Suprapubic skin (tissue), 4 donors: ENCODE measurements around the gene PUSL1. TPM values are rescaled to one million over a fixed set of nuclear protein-coding genes. Genes with fewer than 3 reads are reported as not detected.

Experiments
- DNase-seq, 2 donors: peaks; one replicate each; pipeline ENCODE4 v3.0.0-alpha.2; 2019; ENCODE audit warnings: low spot score in 2 of 2
- H3K27ac ChIP-seq: fragments of 200-600 bp; sonication (generic); one replicate; pipeline ENCODE4 v1.5.1; 2019
- H3K27me3 ChIP-seq: fragments of 200-600 bp; sonication (generic); one replicate; pipeline ENCODE4 v1.5.1; 2019
- H3K36me3 ChIP-seq: fragments of 200-600 bp; sonication (generic); one replicate; pipeline ENCODE4 v1.5.1; 2019
- H3K4me1 ChIP-seq: fragments of 200-600 bp; sonication (generic); one replicate; pipeline ENCODE4 v1.5.1; 2019
- H3K4me3 ChIP-seq: fragments of 200-600 bp; sonication (generic); one replicate; pipeline ENCODE4 v1.5.1; 2019; ENCODE audit warnings: mild to moderate bottlenecking
- H3K9me3 ChIP-seq: fragments of 200-600 bp; sonication (generic); one replicate; pipeline ENCODE4 v1.5.1; 2019
- CTCF ChIP-seq, 2 donors: fragments of 200-600 bp in 1 of 2; fragments of 450-650 bp in 1 of 2; sonication (generic) in 1 of 2; IDR thresholded peaks; one replicate each; pipeline ENCODE4 v1.5.1; 2016 to 2019; ENCODE audit warnings: antibody characterized with exemption in 2 of 2, mild to moderate bottlenecking in 1 of 2, moderate library complexity in 1 of 2
- EP300 ChIP-seq: sonication (generic); formaldehyde crosslinking; IDR thresholded peaks from one replicate; pipeline ENCODE4 v1.6.1; 2017; ENCODE audit warnings: antibody characterized with exemption
- POLR2A ChIP-seq, 2 donors: fragments of 450-650 bp; IDR thresholded peaks; one replicate each; pipeline ENCODE4 v1.6.1; 2017; ENCODE audit warnings: antibody characterized with exemption in 2 of 2, mild to moderate bottlenecking in 2 of 2, moderate library complexity in 2 of 2
- POLR2AphosphoS5 ChIP-seq, 3 donors: sonication (generic); formaldehyde crosslinking; IDR thresholded peaks; one replicate each; pipeline ENCODE4 v1.6.1; 2017; ENCODE audit warnings: antibody characterized with exemption in 3 of 3
- WGBS: methylation state at CpG from one replicate; pipeline ENCODE4 v1.1.5; 2018; 5-methylcytosine and 5-hydroxymethylcytosine counted together
- total RNA-seq, 4 donors: library from RNA; depleted of rRNA; stranded (reverse); fragments of >200 nt; gene quantifications; one replicate each; pipeline ENCODE4 v1.1.0, GENCODE V29; 2016

PUSL1 gene
- total RNA-seq, 4 donors from 2014 or later: 16.9 to 56.4 (median 36.4) TPM

- H3K4me3 ChIP-seq: peak overlapping the region; percentile 65
- TF ChIP-seq EP300 (no peak), CTCF (IDR thresholded peaks at IDR 0.05) (no peak), POLR2AphosphoS5 (IDR thresholded peaks at IDR 0.05) (no peak), POLR2A (IDR thresholded peaks at IDR 0.05) (no peak)
- peaks cover 81% of the 10 kb centered on the region for H3K4me1 ChIP-seq
- H3K27ac ChIP-seq: peak overlapping the region; percentile 93
- DNase-seq: no peak
- no peaks in the 10 kb centered on the region for H3K9me3 ChIP-seq
- 22% methylated on average over 18 of the region's 27 CpGs for WGBS
- H3K27me3 ChIP-seq: no peaks in the 10 kb centered on the region
- peaks cover 12% of the 10 kb centered on the region for H3K36me3 ChIP-seq
Observed at GRCh38 chr1:1306661-1307260, 1.6 kb upstream of the PUSL1 start.

- under 1% methylated on average over 23 of the region's 83 CpGs for WGBS
- no peak for DNase-seq
- H3K4me1 ChIP-seq: peaks cover 75% of the 10 kb centered on the region
- H3K4me3 ChIP-seq: peak overlapping the region; percentile 65
- H3K36me3 ChIP-seq: peaks cover 18% of the 10 kb centered on the region
- peak overlapping the region; percentile 93 for H3K27ac ChIP-seq
- TF ChIP-seq POLR2A (IDR thresholded peaks at IDR 0.05) (peak in 1 of 2 donors; percentile 26), EP300 (no peak), POLR2AphosphoS5 (IDR thresholded peaks at IDR 0.05) (no peak), CTCF (IDR thresholded peaks at IDR 0.05) (no peak)
- no peaks in the 10 kb centered on the region for H3K9me3 ChIP-seq
- H3K27me3 ChIP-seq: no peaks in the 10 kb centered on the region
Observed at GRCh38 chr1:1307261-1307922, 1.0 kb upstream of the PUSL1 start.

DNA sequence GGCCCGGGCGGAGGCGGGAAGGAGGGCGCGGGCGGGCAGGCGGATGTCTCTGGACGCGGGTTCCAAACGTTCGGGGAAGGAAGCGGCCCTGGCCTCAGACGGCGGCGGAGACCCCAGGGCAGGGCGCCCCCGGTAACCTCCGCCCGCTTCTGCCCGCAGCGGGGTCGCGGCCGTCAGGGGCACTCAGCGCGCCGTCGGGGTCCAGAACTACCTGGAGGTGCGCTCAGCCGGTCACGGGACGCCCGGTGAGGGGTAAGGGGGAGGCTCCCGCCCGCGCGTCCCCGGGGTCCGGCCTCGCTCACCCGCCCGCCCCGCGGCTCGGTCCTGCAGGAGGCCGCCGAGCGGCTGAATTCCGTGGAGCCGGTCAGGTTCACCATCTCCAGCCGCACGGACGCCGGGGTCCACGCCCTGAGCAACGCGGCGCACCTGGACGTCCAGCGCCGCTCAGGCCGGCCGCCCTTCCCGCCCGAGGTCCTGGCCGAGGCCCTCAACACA is 406 bp downstream of the PUSL1 start:
- Histone ChIP-seq H3K9me3 (no peaks in the 10 kb centered on the region), H3K27me3 (no peaks in the 10 kb centered on the region), H3K4me1 (peaks cover 61% of the 10 kb centered on the region), H3K4me3 (peak overlapping the region; percentile 65), H3K27ac (peak overlapping the region; percentile 93), H3K36me3 (peaks cover 32% of the 10 kb centered on the region)
- WGBS: 3% methylated on average over 14 of the region's 66 CpGs
- TF ChIP-seq POLR2AphosphoS5 (IDR thresholded peaks at IDR 0.05) (no peak), POLR2A (IDR thresholded peaks at IDR 0.05) (no peak), CTCF (IDR thresholded peaks at IDR 0.05) (no peak), EP300 (no peak)
- no peak for DNase-seq

DNA sequence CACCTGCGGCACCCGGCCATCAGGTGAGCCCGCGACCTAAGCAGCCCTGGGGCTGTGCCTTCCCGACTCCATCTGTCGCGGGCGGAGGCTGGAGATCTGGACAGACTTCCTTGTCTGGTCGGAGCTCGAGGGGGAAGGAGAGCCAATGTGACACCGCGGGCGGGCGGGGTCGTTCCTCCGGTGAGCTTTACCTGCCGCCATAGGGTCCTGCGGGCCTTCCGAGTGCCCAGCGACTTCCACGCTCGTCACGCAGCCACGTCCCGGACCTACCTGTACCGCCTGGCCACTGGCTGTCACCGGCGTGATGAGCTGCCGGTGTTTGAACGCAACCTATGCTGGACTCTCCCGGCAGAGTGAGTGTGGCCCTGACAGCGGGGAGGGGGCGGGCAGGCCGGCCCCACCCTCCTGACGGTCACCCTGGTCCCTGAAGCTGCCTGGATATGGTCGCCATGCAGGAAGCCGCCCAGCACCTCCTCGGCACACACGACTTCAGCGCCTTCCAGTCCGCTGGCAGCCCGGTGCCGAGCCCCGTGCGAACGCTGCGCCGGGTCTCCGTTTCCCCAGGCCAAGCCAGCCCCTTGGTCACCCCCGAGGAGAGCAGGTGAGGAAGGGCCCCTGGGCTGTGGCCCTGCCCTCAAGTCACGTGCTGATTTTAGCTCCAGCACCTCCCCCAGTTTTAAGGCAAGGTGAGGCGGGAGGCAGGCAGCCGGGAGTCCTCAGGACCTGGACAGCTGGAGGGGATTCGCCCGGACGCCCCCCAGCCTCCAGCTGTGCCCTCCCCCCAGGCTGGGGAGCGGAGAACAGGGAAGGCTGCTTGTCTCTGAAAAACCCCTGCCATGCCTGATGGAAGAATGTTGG is 1.1 kb downstream of the PUSL1 start:
- 58% methylated on average over 18 of the region's 57 CpGs for WGBS
- no peak for DNase-seq
- TF ChIP-seq POLR2A (IDR thresholded peaks at IDR 0.05) (no peak), POLR2AphosphoS5 (IDR thresholded peaks at IDR 0.05) (peak in 1 of 3 donors; percentile 7), EP300 (no peak), CTCF (IDR thresholded peaks at IDR 0.05) (no peak)
- Histone ChIP-seq H3K27me3 (no peaks in the 10 kb centered on the region), H3K27ac (peak overlapping the region; percentile 93), H3K4me1 (peaks cover 54% of the 10 kb centered on the region), H3K9me3 (no peaks in the 10 kb centered on the region), H3K4me3 (peak overlapping the region; percentile 65), H3K36me3 (peaks cover 39% of the 10 kb centered on the region)

DNA sequence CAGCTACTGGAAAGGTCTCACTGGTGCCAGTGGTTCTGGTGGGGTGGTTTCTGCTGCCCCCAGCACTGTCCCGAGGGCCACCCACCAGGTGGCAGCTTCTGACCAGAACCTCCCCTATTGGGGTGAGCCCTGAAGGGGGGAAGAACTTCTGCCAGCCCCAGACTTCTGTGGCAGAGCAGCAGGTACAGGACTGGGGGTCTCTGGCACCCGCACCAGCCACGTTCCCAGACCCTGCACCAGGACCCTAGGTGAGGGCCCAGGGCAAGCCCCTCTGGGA is 1.6 kb downstream of the PUSL1 start:
- DNase-seq: no peak
- no CpG with 5 or more reads among the region's 3 CpGs for WGBS
- H3K9me3 ChIP-seq: no peaks in the 10 kb centered on the region
- H3K4me1 ChIP-seq: peaks cover 49% of the 10 kb centered on the region
- peak overlapping the region; percentile 65 for H3K4me3 ChIP-seq
- H3K27me3 ChIP-seq: no peaks in the 10 kb centered on the region
- peaks cover 45% of the 10 kb centered on the region for H3K36me3 ChIP-seq
- TF ChIP-seq EP300: no peak
- TF ChIP-seq POLR2A (IDR thresholded peaks at IDR 0.05): no peak
- no peak for TF ChIP-seq CTCF (IDR thresholded peaks at IDR 0.05)
- TF ChIP-seq POLR2AphosphoS5 (IDR thresholded peaks at IDR 0.05): no peak
- peak overlapping the region; percentile 93 for H3K27ac ChIP-seq
